Measurements from ENCODE around the gene ENPP5. TPM values are rescaled to one million over a fixed set of nuclear protein-coding genes. Genes with fewer than 3 reads are reported as not detected.

Gene ENPP5
- total and polyA plus RNA-seq, 11 donors = 1.7 to 8.8 (median 4.5) TPM

- 19 to 38% (median 32%) methylated on average over 1 of the region's 1 CpG for WGBS, 4 donors
- peak overlapping the region in 1 of 12 donors; percentile 6 for H3K27ac ChIP-seq
- no peaks in the 10 kb centered on the region for H3K27me3 ChIP-seq
- H3K9me3 ChIP-seq = no peaks in the 10 kb centered on the region
- intact Hi-C loops (cut with DNase I) = no loop called here
- peaks cover 0 to 24% (median 4%) of the 10 kb centered on the region in 12 donors for H3K4me1 ChIP-seq
- H3K4me3 ChIP-seq = no peak overlapping the region
- ATAC-seq (peak in 1 of 4 donors; percentile 47), DNase-seq (no peak)
- peaks cover 0 to 28% (median 0%) of the 10 kb centered on the region in 9 donors for H3K36me3 ChIP-seq
- TF ChIP-seq CTCF (IDR thresholded peaks at IDR 0.05) (no peak), POLR2A (IDR thresholded peaks at IDR 0.05) (no peak)
Observed at GRCh38 chr6:46144270-46144669, 26.5 kb downstream of the ENPP5 start.

GRCh38 chr6:46138281-46138680 is 32.5 kb downstream of the ENPP5 start:
- H3K27ac ChIP-seq = no peak overlapping the region
- H3K27me3 ChIP-seq = no peaks in the 10 kb centered on the region
- H3K36me3 ChIP-seq = peaks cover 0 to 23% (median 0%) of the 10 kb centered on the region in 9 donors
- DNase-seq (no peak), ATAC-seq (no peak)
- intact Hi-C loops (cut with DNase I) = no loop called here
- H3K9me3 ChIP-seq = no peaks in the 10 kb centered on the region
- H3K4me1 ChIP-seq = peaks cover 0 to 31% (median 10%) of the 10 kb centered on the region in 12 donors
- TF ChIP-seq POLR2A (IDR thresholded peaks at IDR 0.05) (no peak), CTCF (IDR thresholded peaks at IDR 0.05) (no peak)
- no peak overlapping the region for H3K4me3 ChIP-seq
- 90 to 96% (median 93%) methylated on average over 1 of the region's 1 CpG for WGBS, 4 donors

- Histone ChIP-seq H3K4me3 (no peak overlapping the region), H3K27ac (peak overlapping the region in 4 of 12 donors; percentile 6 to 33 (median 20)), H3K36me3 (peaks cover 0 to 14% (median 0%) of the 10 kb centered on the region in 9 donors), H3K27me3 (no peaks in the 10 kb centered on the region), H3K9me3 (no peaks in the 10 kb centered on the region), H3K4me1 (peaks cover 0 to 29% (median 12%) of the 10 kb centered on the region in 12 donors)
- ATAC-seq (peak in 2 of 4 donors; percentile 26), DNase-seq (no peak)
- TF ChIP-seq CTCF (IDR thresholded peaks at IDR 0.05) (no peak), POLR2A (IDR thresholded peaks at IDR 0.05) (no peak)
- intact Hi-C loops (cut with DNase I) = no loop called here
- WGBS, 4 donors = 73 to 88% (median 79%) methylated on average over 2 of the region's 2 CpGs
Observed at GRCh38 chr6:46137387-46137786, 33.4 kb downstream of the ENPP5 start.

GRCh38 chr6:46136831-46137230 is 33.9 kb downstream of the ENPP5 start:
- intact Hi-C loops (cut with DNase I) = no loop called here
- Histone ChIP-seq H3K27ac (peak overlapping the region in 4 of 12 donors; percentile 6 to 33 (median 20)), H3K36me3 (peaks cover 0 to 12% (median 0%) of the 10 kb centered on the region in 9 donors), H3K4me1 (peaks cover 0 to 29% (median 12%) of the 10 kb centered on the region in 12 donors), H3K27me3 (no peaks in the 10 kb centered on the region), H3K4me3 (no peak overlapping the region), H3K9me3 (no peaks in the 10 kb centered on the region)
- 77 to 86% (median 78%) methylated on average over 2 of the region's 2 CpGs for WGBS, 4 donors
- no peak for ATAC-seq
- TF ChIP-seq CTCF (IDR thresholded peaks at IDR 0.05) (no peak), POLR2A (IDR thresholded peaks at IDR 0.05) (no peak)
- DNase-seq = no peak
